NCI-H146 treated with DMSO at 0.1 percent for 48 hours (cell line): ENCODE data around the gene TRIM22.

Experiments used
- DNase-seq: peaks from one replicate; lab custom pipeline; 2025; ENCODE audit not compliant: unreplicated experiment; lab: John Stamatoyannopoulos, UW

The TRIM22 gene

DNA sequence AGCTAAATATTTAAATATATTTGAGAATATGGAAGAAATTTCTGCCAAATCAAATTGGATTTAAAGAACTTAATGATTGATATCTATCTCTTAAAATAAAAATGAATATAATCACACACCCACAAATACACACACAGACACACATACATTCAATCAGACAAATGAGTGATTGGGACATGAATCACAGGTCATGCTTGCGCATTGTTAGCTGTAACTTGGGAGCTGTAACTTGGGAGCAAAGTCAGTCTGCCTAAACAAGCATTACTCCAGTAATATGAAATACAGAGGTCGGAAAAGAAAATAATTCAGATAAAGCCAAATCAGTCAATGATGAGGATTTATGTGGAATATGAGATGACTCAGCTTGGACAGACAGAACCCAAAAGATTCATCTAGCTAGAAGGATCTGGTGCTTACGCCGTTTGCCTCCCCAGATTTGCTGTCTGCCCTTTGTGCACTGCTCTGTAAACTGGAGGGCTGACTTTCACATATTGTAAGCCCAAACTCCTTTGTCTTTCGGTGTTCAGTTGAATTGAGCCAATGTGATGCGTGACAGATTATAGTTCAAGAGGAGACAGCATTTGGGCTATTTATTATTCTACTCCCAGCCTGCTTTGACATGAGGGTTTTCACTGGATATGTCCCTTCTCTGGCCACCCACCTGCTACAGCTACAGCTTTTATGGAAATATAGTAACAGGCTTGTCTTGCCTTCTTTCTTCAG lies 48.2 kb downstream of the TRIM22 start:
- no peak for DNase-seq

DNA sequence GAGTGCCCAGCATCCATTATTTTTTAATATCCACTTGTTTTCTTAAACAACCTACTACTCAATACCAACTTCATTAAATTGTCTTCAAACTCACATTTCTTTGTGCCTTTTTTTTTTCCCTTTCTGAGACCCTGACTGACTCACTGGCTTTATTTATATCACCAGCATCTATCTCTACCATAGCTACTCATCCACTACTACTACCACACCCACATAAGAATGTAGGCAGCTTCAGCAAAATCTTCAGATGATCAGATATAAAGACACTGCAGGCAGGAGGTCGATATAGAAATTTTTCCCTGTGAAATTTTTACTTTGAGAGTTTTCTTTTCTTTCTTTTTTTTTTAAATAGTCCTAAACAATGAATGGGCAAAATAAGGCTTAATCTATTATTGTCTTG lies 48.8 kb downstream of the TRIM22 start:
- no peak for DNase-seq

DNA sequence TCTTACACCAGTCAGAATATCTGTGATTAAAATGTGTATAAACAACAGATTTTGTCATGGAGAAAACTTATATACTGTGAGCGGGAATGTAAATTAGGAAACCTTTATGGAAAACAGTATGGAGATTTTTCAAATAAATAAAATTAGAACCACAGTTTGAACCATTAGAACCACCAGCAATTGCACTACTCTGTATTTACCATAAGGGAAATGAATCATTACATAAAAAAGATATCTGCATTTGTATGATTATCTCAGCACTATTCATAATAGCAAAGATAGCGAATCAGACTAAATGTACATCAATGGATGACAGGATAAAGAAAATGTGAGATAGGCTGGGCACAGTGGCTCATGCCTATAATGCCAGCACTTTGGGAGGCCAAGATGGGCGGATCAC lies 57.0 kb downstream of the TRIM22 start:
- DNase-seq, result no peak

DNA sequence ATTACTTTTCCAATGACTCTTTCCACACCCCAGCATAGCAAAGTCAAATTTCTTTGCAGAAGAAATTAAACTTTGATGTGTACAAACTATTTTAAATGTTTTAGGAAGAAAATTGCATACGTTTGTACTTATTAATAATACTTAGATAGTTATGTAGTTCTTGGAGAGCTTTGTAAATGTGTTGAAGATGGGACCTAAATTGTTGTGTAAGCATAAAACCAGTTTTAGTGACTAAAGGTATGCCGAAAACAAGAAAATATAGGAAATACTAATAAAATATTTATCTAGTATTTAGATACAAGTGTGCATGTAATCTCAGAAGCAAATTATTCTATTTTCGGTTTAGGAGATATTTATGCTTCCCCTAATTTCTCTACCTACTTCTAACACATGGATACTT lies 60.2 kb downstream of the TRIM22 start:
- no peak for DNase-seq

DNA sequence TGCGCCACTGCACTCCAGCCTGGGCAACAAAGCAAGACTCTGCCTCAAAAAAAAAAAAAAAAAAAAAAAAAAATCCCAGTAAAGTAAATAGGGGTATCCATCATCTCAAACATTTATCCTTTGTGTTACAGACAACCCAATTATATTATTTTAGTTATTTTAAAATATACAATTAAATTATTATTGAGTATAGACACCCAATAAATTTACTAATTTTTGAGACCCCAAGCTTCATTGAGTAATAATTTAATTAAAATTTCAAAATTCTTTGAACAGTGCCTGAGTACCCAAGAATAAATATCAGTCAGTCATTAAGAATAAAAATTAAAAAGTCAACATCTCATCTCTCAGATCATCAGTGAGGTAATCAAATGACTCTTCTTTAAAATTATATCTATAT lies 64.4 kb downstream of the TRIM22 start, which contains the start of gene OR52N4:
Gene OR52N4, plus strand, starts transcription at position 301 of the 400 bp plus-strand sequence. CDS start 498 bp downstream, outside the sequence.
- DNase-seq, result no peak
